Smooth muscle cell (in vitro differentiated cells): ENCODE results near the gene GNPAT. TPM values are rescaled to one million over a fixed set of nuclear protein-coding genes. Genes with fewer than 3 reads are reported as not detected.

ENCODE experiments used
- DNase-seq: peaks from one replicate; lab custom pipeline; 2025; ENCODE audit not compliant: unreplicated experiment; lab: John Stamatoyannopoulos, UW
- H2AFZ ChIP-seq: fragments of 200-600 bp; sonication (generic); 2 replicates; pipeline ENCODE4 v1.6.0; 2016; ENCODE audit warnings: antibody characterized with exemption, low read depth, mild to moderate bottlenecking
- H3F3A ChIP-seq: fragments of 200-600 bp; sonication (generic); 2 replicates; pipeline ENCODE4 v1.6.0; 2017; ENCODE audit warnings: antibody characterized with exemption, low read depth
- H3K27ac ChIP-seq: fragments of 200-600 bp; sonication (generic); 2 replicates; pipeline ENCODE4 v1.5.1; 2016; ENCODE audit warnings: low read depth, mild to moderate bottlenecking
- H3K27me3 ChIP-seq: fragments of 200-600 bp; sonication (generic); 2 replicates; pipeline ENCODE4 v1.6.1; 2016; ENCODE audit warnings: low read depth, mild to moderate bottlenecking
- H3K36me3 ChIP-seq: fragments of 200-600 bp; sonication (generic); 2 replicates; pipeline ENCODE4 v1.5.1; 2016; ENCODE audit warnings: low read depth
- H3K4me1 ChIP-seq: fragments of 200-600 bp; sonication (generic); 2 replicates; pipeline ENCODE4 v1.5.1; 2016; ENCODE audit warnings: low read depth
- H3K4me2 ChIP-seq: fragments of 200-600 bp; sonication (generic); 2 replicates; pipeline ENCODE4 v1.6.0; 2016; ENCODE audit warnings: mild to moderate bottlenecking
- H3K4me3 ChIP-seq: fragments of 200-600 bp; sonication (generic); 2 replicates; pipeline ENCODE4 v1.5.1; 2016; ENCODE audit warnings: mild to moderate bottlenecking
- H3K79me2 ChIP-seq: fragments of 200-600 bp; sonication (generic); 2 replicates; pipeline ENCODE4 v1.6.0; 2016; ENCODE audit warnings: low read depth, mild to moderate bottlenecking
- H3K9ac ChIP-seq: fragments of 200-600 bp; sonication (generic); 2 replicates; pipeline ENCODE4 v1.6.0; 2016; ENCODE audit warnings: low read depth
- H3K9me3 ChIP-seq: fragments of 200-600 bp; sonication (generic); replicated peaks from 2 replicates; pipeline ENCODE4 v1.5.1; 2016; ENCODE audit warnings: low read depth
- H4K20me1 ChIP-seq: fragments of 200-600 bp; sonication (generic); 2 replicates; pipeline ENCODE4 v1.6.0; 2016; ENCODE audit warnings: low read depth
- CTCF ChIP-seq: fragments of 200-600 bp; sonication (generic); IDR thresholded peaks from 2 replicates; pipeline ENCODE4 v1.5.1; 2017; ENCODE audit warnings: borderline replicate concordance, mild to moderate bottlenecking, antibody characterized with exemption; ENCODE audit not compliant: insufficient read depth, poor library complexity, severe bottlenecking
- WGBS: methylation state at CpG from one replicate; pipeline ENCODE4 v1.1.7; 2016; ENCODE audit warnings: low lambda C conversion rate; 5-methylcytosine and 5-hydroxymethylcytosine counted together
- polyA plus RNA-seq: library from polyadenylated mRNA; unstranded; fragments of >200 nt; fragmentation: Nextera tagmentation; extraction: Ambion mirVana; gene quantifications from 2 replicates; pipeline ENCODE4 v1.2.1, GENCODE V29; 2016
- total RNA-seq: library from RNA; depleted of rRNA; stranded (reverse); fragments of >200 nt; gene quantifications from 2 replicates; pipeline ENCODE4 v1.2.3, GENCODE V29; 2014

The GNPAT gene
- total and polyA plus RNA-seq, 2 experiments from 2014 or later = 43.9 to 45.8 TPM

- Histone ChIP-seq H3K27me3 (peaks cover 31% of the 10 kb centered on the region), H3K9me3 (no peaks in the 10 kb centered on the region), H3K4me3 (no peak overlapping the region), H3K79me2 (no peaks in the 10 kb centered on the region), H3K4me1 (no peaks in the 10 kb centered on the region), H3F3A (no peaks in the 10 kb centered on the region), H3K27ac (peak overlapping the region; percentile 44), H3K36me3 (no peaks in the 10 kb centered on the region), H3K4me2 (no peak overlapping the region), H2AFZ (no peak overlapping the region), H3K9ac (no peak overlapping the region), H4K20me1 (no peaks in the 10 kb centered on the region)
- TF ChIP-seq CTCF = no peak
- 97% methylated on average over 7 of the region's 7 CpGs for WGBS
- no peak for DNase-seq
Measured at GRCh38 chr1:231199868-231200267, 41.1 kb upstream of the GNPAT start.

- peak; percentile 12 for DNase-seq
- peak overlapping the region; percentile 44 for H3K27ac ChIP-seq
Measured at GRCh38 chr1:231200388-231201031, 40.5 kb upstream of the GNPAT start.

GRCh38 chr1:231201375-231201978 lies 39.5 kb upstream of the GNPAT start:
- no peaks in the 10 kb centered on the region for H3K4me1 ChIP-seq
- H3K9me3 ChIP-seq = no peaks in the 10 kb centered on the region
- no peaks in the 10 kb centered on the region for H3F3A ChIP-seq
- TF ChIP-seq CTCF = no peak
- H3K4me2 ChIP-seq = no peak overlapping the region
- no peak overlapping the region for H3K9ac ChIP-seq
- no peak for DNase-seq
- no peak overlapping the region for H3K27ac ChIP-seq
- 92% methylated on average over 16 of the region's 16 CpGs for WGBS
- peaks cover 33% of the 10 kb centered on the region for H3K27me3 ChIP-seq
- H3K79me2 ChIP-seq = no peaks in the 10 kb centered on the region
- no peaks in the 10 kb centered on the region for H3K36me3 ChIP-seq
- H2AFZ ChIP-seq = no peak overlapping the region
- H4K20me1 ChIP-seq = no peaks in the 10 kb centered on the region
- no peak overlapping the region for H3K4me3 ChIP-seq

More at GRCh38 chr1:231200388-231201031, 40.5 kb upstream of the GNPAT start:
- Histone ChIP-seq H3F3A (no peaks in the 10 kb centered on the region), H2AFZ (no peak overlapping the region), H3K27me3 (peaks cover 36% of the 10 kb centered on the region), H3K79me2 (no peaks in the 10 kb centered on the region), H3K4me3 (no peak overlapping the region), H3K9ac (no peak overlapping the region), H3K4me1 (no peaks in the 10 kb centered on the region), H3K9me3 (no peaks in the 10 kb centered on the region), H3K4me2 (no peak overlapping the region), H4K20me1 (no peaks in the 10 kb centered on the region), H3K36me3 (no peaks in the 10 kb centered on the region)
- WGBS = 19% methylated on average over 8 of the region's 8 CpGs
- TF ChIP-seq CTCF = no peak
